GM19324 (cell line): ENCODE measurements around the gene RAB3GAP1.
"Not testable (repeated sequence)": the region's sequence is repeated elsewhere in the genome, so short reads cannot be mapped to it uniquely, and the experiment has no call there.

Source experiments
- ATAC-seq: cut with Tn5 transposase; IDR thresholded peaks from one replicate; pipeline ENCODE4 v1.9.1; 2021; ENCODE audit warnings: mild to moderate bottlenecking, moderate library complexity; ENCODE audit not compliant: unreplicated experiment, low FRiP score

RAB3GAP1 gene

GRCh38 chr2:135052997-135053474 is 944 bp downstream of the RAB3GAP1 start:
- peak; percentile 24 for ATAC-seq

- no peak for ATAC-seq
Observed at GRCh38 chr2:135055182-135055786, 3.2 kb downstream of the RAB3GAP1 start.

GRCh38 chr2:135056790-135057189 is 4.7 kb downstream of the RAB3GAP1 start:
- no peak for ATAC-seq

- ATAC-seq, result no peak
Observed at GRCh38 chr2:135059577-135059976, 7.5 kb downstream of the RAB3GAP1 start.

- no peak for ATAC-seq
Observed at GRCh38 chr2:135063210-135063609, 11.1 kb downstream of the RAB3GAP1 start.

DNA sequence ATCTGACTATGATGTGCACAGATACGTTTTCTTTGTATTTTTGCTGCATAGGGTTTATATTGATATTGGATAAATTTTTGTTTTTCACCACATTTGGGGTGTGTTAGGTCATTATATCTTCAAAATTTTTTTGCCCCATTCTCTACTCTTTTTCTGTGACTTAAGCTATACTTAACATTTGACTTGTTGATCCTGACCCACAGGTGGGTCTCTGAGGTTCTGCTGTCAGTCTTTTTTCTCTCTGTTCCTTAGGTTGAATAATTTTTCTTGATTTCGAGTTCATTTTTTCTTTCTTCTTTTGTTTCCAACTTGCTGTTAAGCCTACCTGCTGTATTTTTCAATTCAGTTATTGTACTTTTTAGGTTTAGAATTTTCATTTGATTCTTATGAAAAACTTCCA is 12.1 kb downstream of the RAB3GAP1 start:
- no peak for ATAC-seq

DNA sequence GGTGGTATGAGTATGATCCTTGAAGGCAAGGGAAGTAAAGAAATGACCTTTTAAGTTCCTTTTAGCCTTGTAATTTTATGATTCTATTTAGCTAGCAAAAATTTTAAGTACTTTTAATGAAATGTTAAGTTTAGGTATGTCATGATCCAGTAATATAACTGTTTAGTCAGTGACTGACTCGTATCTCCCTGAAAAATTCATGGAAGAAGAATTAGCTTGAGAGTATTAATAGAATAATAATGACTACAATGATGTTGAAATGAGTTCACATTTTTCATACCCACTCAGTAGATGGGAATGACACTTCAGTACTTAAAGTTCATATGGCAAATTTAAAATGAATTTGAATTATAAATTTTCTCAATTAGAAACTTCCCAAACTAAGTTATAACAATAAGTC is 14.6 kb downstream of the RAB3GAP1 start:
- no peak for ATAC-seq

GRCh38 chr2:135072125-135072997 is 20.3 kb downstream of the RAB3GAP1 start:
- ATAC-seq, result no peak

- no peak for ATAC-seq
Observed at GRCh38 chr2:135074216-135074615, 22.1 kb downstream of the RAB3GAP1 start.

GRCh38 chr2:135076556-135076955 is 24.5 kb downstream of the RAB3GAP1 start:
- no peak for ATAC-seq

- ATAC-seq, result no peak
Observed at GRCh38 chr2:135078417-135078816, 26.3 kb downstream of the RAB3GAP1 start.

- no peak for ATAC-seq
Observed at GRCh38 chr2:135086222-135086621, 34.1 kb downstream of the RAB3GAP1 start.

GRCh38 chr2:135089597-135089996 is 37.5 kb downstream of the RAB3GAP1 start:
- ATAC-seq, result not testable (repeated sequence)

- no peak for ATAC-seq
Observed at GRCh38 chr2:135091681-135092080, 39.6 kb downstream of the RAB3GAP1 start.

- ATAC-seq, result no peak
Observed at GRCh38 chr2:135093193-135093592, 41.1 kb downstream of the RAB3GAP1 start.

GRCh38 chr2:135093670-135094330 is 41.7 kb downstream of the RAB3GAP1 start:
- ATAC-seq, result no peak

GRCh38 chr2:135094508-135094907 is 42.4 kb downstream of the RAB3GAP1 start:
- ATAC-seq, result no peak

DNA sequence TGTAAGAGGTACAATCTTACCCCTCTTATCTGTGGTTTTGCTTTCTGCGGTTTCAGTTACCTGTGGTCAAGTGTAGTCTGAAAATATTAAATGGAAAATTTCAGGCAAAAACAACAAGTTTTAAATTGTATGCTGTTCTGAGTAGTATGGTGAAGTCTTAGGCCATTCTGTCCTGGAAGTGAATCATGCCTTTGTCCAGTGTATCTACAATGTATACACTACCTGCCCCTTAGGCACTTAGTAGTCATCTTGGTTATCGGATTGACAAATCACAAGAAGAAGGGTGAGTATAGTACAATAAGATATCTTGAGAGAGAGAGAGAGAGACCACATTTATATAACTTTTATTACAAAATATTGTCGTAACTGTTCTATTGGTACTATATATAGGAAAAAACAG is 43.5 kb downstream of the RAB3GAP1 start:
- no peak for ATAC-seq

DNA sequence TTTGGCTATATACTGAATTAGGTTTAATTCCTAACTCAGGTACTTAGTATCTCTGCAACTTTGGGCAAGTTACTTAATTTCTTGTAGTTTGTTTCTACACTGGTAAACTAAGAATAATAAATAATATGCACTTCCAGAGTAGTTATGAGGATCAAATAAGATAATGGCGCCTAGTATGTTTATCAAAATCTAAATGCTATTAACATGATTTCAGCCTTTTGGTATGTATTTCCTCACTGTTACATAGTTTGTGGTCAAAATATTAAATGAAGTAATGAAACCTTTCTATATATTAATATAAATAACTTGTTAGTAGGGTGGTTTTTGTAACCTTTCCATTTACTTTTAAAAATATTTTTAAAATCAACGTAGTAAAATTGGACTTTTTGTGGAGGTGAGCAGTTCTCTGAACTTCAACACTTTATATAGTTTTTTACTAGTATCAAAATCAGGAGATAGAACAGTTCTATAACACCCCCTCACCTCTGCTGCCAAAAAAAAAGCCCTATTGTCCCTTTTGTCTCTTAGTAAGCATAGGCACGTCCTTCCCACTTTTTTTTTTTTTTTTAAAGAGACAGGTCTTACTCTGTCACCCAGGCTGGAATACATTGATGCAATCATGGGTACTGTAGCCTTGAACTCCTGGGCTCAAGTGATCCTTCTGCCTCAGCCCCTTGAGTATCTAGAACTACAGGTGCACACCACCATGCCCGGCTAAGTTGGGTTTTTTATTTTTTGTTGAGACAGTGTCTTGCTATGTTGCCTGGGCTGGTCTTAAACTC is 44.8 kb downstream of the RAB3GAP1 start:
- no peak for ATAC-seq

DNA sequence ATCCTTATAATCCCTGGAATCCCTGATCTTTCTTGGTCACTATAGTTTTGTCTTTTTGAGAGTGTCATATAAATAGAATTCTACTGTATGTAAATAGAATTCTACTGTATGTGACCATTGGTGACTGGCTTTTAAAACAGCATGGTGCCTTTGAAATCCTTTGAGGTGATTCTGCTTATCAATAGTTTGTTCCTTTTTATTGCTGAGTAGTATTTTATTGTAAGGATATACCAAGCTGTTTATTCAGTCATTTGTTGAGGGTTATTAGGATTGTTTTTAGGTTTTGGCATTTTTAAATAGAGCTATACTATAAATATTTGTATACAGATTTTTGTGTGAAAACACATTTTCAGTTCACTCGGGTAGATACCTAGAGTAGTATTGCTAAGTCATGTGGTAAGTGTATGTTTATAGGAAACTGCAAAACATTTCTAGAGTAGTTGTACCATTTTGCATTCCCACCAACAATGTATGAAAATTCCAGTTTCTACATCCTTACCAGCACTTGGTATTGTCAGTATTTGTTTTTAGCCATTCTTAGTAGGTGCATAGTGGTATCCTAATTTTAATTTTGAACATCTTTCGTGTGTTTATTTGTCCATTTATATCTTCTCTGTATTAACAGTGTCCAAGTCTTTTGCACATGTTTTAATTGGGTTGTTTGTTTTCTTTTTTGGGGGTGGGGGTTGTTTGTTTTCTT is 45.6 kb downstream of the RAB3GAP1 start:
- ATAC-seq, result no peak
